ENCODE results near the gene HOTAIR. TPM values are rescaled to one million over a fixed set of nuclear protein-coding genes. Genes with fewer than 3 reads are reported as not detected.

The HOTAIR gene
- 1 to 10 TPM; 1.3 to 2.9 (median 2.6) TPM for polyA plus RNA-seq (ENCODE audit: insufficient read length in 4 of 4)

DNA sequence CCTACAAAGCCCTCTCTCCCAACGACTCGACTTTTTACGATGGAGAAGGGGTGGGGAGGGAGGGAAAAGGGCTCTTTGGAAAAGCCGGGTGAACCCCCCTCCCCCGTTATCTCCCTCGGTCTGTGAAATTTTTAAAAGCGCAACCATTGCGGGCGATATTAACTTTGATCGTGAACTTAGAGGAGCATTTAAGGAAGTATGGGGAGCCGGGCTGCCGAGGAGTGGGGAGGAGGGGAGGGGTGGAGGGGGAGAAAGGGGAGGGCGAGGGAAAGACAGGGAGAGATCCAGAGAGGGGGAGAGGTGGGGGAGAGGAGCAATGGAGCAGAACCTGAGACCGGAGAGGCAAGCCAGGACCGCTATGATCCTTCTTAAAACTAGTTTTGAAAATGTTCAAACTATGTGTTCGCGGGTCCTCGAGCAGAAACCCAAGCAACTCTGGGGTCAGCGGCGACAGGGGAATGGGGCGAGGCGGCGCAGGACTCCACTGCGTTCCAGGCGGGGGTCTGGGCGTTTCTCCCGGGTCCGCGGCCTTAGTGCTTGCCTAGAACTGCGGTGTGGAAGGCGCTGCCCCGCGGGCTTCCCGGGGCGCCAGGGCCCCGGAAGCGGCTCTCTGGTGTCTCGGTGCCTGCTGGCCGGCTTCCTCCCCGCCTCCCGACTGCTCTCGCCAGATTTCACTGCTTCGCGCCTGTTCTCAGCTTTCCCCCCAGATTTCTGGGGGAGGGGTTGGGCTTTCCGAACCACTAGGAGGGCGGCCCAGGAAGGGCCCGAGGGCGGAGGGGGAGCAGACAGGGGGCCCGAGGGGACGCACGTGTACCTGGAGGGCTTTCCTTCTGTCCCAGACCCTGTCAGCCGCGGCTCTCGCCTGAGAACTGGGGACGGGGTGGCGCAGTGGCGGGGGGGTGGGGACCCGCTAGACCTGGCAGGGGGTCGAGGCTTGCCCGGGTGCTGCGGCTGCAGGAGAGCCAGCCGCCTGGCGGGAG, at the start of gene HOTAIR:
TSS of gene HOTAIR (minus strand) at position 871 of the 980 bp plus-strand sequence.
- DNase-seq (ENCODE audit: low read depth in 4 of 4, low spot score in 3 of 4), result no peak

DNA sequence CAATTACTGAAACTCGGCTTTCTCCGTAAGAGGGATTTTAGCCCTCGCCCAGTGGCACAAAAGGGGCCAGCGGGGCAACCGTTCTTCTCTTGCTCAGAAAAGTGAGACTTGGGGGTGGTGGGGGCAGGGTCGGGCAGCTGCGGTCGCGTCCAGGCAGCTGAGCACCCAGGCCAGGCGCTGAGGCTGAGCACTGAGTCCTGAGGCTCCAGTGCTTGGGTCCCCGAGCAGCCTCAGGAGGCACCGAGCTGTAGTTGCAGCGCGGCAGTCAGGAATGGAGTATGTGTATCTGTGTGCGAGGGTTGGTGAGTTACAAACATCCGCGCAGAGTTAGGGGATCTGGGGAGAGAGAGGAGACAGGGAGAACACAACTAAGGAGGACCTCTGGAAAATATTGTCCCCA, 49.4 kb upstream of the HOTAIR start:
- DNase-seq (ENCODE audit: low read depth in 4 of 4, low spot score in 3 of 4), result no peak

DNA sequence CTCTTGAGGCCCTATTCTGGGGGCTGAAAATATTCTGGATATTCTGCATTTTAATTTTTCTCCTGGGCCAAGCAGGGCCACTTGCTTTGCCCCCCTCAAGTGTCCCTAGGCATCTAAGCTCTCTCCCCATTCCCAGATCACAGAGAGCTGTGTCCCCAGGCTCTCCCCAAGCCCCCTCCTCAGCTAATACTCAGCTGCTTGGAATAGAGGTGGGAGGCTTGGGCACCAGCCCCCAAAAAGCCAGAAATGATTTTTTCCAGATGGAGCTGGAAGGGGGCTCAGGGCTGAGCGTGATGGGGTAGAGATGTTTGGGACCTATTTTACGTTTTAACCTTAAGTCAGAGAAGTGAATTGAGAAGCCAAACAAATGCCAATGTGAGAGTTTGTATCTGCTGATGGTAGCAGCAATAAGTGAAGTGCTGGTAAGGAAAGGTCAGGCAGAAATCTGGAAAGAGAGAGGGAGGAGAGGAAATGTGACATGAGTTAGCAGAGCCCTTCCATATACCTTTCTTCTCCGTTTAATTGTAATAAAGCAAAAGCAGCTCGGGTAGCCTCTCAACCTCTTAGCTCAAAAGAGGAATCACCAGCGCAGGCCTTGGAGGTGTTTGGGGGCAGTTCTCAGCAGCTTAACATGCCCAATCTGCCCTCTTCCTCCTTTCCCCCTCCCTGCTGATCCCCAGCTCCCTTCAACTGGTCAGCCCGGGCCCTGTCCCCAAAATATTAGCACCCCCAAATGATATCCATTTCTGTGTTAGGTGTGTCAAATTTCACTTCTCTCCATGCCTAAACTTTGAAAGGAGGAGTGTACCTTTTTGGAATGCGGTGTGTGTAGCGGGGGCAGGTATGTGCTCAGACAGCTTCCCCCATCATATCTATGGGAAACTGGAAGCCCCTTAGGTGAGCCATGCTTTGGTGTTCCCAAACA, 48.5 kb upstream of the HOTAIR start:
- no peak for DNase-seq (ENCODE audit: low read depth in 4 of 4, low spot score in 3 of 4)

DNA sequence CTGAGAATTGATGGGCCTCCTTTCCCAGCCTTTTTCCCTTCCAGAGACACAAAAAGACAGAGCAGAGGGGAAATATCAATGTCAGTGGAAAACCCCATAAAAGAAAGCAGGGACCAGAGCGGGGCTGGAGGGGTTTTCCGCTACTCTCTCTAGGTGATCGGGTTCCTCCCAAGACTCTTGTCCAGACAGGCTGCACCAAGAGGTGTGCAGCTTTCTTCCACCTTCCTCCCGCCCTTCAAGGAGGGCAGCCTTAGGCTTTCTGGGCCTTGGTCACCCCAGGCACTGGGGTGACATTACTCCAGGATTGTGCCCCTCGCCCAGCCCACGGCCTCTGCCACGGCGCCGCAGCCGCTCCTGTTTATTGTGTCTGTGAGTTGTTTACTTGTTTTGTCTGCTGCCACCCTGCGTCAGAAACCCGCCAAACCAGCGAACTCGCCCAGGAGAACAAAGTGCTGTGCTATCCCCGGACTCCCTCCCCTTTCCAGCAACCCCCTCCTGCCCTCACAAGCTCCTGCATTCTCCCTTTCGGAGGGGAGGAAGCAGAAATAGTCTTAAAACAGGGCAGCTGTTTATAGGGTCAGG, 46.8 kb upstream of the HOTAIR start:
- no peak for DNase-seq (ENCODE audit: low read depth in 4 of 4, low spot score in 3 of 4)

DNA sequence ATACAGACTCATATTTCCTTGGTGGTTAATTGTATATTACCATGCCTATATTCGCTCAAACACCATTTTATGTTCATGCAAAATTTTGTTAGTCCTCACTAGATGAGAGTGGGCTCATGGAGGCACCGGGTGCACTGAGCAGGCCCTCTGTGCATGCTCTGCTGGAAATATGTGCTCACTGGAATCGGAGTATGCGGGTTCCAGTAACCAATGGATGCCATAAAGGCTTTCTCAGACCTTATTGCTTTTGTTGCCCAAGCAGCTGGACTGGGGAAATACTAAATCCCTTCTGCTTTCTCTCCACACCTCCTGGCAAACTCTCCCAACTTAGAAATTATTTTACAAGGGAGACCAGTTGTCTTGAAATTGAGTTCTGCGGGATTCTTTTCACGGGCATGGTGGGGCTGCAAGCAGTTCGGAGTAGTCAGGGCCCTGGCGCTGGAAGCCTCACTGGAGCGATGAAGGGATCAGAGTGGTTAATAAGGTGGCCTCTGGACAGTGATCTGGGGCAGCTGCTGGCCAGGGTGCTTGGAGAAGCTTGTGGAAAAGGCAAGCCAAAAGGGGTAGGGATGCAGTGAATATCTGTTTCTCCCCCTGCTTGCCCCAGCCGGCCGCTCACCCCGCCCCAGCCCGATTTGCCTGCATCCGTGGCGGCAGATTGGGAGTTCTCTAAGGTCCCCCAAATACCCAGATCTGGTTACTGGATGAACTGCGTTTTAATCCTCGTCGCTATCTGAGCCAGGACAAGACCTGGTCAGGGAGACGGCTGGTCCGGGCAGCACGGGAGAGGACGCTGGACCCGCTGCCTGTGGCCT, 46.0 kb upstream of the HOTAIR start:
- no peak for DNase-seq (ENCODE audit: low read depth in 4 of 4, low spot score in 3 of 4)

DNA sequence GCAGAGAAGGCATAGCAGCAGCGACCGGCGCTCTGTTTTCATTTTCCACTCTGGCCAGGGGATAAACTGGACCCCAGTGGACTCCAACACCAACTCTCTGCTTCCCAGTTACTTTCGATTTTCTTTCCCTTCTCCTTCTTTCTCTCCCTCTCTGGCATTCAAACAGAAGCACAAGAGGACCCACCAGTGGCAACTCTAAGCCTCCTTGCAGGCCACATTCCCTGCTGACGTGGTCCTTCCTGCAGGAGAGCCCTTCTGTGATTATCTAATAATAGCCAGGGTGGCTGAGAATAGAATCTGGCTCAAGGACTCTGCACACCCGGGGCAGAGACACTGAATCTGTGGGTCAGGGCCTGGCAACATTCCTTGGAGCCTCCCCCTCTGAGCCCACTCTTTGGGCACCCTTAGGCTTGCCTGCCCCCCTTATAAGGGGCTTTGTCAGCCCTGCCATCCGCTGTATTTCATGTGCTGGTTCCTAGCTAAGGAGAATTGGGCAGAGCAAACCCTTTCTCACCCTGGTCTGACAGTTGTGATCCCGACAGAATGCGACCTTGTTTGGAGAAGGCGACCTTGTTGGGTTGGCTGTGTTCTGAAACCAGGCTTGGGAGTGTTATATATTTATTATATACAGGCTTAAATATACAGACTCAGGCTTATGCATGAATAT, 45.3 kb upstream of the HOTAIR start:
- DNase-seq (ENCODE audit: low read depth in 4 of 4, low spot score in 3 of 4), result no peak

DNA sequence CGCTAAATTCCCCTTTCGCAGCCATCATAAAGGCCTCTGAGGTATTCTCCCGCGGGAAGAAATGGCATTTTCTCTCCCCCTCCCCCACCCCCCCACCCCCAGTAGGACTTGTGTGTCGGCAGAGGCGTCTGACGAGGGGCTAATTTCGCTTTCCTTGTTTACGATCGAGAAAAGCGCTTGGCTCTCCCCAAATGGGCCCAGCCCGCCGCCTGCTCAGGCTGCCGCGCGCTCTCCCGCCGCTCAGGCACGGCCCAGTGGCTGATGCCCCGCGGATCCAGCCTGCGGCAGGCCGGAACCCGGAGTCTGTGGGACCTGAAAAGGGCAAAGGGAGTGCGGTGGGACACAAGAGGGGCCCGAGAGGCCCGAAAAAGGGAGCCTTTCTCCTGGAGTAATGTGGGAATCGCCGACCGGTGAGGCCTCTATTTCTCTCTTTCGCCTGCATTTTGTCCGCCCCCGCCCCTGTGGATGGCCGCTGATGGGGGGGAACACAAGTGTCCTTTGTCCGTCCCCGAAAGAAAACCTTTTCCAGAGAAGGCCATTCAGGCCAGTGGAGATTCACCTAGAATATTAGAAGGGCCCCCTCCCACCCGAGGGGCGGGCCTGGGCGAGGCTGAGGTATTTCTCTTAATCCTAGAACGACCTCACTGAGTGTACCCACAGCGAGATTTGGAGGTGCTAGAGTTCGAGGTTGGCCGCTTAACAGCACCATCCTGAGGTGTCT, 44.5 kb upstream of the HOTAIR start:
- no peak for DNase-seq (ENCODE audit: low read depth in 4 of 4, low spot score in 3 of 4)

DNA sequence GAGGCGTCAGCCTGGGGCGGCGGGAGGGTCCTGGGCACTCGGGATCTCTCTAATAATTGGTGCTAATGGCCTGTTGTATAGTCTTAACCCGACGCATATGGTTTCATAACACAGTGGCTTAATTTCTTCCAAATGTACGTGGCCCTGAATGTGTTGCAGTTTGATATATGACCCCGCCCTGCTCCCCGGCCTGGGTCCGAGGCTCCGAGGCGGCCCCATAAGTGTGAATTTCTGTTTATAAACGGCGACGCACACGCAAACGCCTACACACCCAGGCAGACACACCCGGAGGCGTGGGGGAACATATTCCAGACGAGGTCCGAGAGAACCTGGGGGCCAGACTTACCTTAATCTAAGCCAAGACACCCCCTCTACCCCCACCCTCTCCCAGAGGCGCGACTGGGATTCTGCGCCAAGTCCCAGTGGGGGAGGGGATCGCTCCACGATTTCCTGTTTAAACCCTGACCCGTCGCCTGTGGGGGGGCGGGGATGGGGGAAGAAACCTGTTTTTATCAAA, 43.8 kb upstream of the HOTAIR start:
- no peak for DNase-seq (ENCODE audit: low read depth in 4 of 4, low spot score in 3 of 4)

DNA sequence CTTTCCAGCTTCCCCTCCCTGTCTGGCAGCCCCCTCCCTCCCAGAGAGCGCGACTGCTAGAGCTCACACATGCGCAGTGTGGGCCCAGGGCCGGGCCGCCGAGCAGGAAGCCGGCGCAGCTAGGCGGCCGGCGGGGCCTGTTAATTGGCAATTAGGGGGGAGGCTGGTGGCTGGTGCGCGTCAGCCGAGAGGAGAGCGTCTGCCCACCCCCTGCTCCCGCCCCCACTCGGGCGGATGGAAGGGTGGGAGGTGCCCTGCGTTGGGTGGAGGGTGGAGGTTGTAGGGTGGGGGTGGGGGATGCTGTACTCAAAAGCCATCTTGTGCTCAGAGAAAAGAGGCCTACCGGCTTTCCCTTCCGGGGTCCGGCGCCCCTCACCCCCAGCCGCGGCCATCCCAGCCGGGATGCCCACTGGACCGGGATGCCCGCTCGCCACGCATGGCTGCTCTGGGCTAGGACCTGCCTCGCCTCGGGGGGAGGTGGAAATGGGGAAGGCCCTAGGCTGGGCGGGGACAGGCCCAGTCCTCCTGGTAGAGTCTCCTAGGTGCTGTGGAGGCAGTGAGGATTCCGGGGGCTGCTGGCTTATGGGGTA, 43.2 kb upstream of the HOTAIR start:
- DNase-seq (ENCODE audit: low read depth in 4 of 4, low spot score in 3 of 4), result peak in 1 of 4 donors; percentile 79

DNA sequence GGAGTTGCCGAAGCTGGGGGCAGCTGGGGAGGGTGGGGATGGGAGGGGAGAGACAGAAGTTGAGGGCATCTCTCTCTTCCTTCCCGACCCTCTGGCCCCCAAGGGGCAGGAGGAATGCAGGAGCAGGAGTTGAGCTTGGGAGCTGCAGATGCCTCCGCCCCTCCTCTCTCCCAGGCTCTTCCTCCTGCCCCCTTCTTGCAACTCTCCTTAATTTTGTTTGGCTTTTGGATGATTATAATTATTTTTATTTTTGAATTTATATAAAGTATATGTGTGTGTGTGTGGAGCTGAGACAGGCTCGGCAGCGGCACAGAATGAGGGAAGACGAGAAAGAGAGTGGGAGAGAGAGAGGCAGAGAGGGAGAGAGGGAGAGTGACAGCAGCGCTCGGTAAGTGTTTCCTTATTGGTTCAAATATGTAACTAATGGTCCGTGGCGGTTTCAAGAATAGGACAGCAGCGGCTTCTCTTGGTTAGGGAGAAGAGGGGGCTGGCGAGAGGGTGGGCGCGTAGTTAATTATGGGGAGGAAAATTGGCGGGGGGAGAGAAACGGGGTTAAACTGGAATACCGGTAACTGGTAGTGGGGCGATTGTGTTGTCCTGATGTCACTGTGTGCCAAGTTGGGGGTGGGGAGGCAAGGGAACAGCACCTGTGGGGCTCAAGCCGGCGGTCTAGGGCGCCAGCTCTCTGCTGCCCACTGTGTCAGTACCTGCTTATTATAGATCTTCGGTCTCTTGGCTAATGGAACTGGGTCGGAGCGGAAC, 42.5 kb upstream of the HOTAIR start:
- no peak for DNase-seq (ENCODE audit: low read depth in 4 of 4, low spot score in 3 of 4)

DNA sequence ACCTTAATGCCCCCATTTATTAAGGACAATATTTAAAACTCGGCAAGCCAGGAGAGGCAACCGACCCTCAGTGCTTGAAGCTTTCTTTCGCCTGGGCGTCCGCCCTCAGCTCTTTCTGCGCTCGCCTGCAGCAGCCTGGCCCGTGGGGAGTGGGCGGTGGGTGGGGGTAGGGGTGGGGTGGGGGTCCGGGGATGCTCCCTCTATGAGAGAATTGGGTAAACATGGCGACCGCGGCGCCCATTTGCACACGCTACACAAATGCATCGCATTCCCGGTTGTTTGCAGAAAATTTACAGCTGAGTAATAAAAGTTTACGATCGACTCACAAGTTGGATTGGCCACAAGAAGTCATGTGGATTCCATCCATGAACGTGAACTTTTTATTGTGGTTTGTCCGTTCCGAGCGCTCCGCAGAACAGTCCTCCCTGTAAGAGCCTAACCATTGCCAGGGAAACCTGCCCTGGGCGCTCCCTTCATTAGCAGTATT, 41.8 kb upstream of the HOTAIR start:
- peak in 1 of 4 donors; percentile 91 for DNase-seq (ENCODE audit: low read depth in 4 of 4, low spot score in 3 of 4)

DNA sequence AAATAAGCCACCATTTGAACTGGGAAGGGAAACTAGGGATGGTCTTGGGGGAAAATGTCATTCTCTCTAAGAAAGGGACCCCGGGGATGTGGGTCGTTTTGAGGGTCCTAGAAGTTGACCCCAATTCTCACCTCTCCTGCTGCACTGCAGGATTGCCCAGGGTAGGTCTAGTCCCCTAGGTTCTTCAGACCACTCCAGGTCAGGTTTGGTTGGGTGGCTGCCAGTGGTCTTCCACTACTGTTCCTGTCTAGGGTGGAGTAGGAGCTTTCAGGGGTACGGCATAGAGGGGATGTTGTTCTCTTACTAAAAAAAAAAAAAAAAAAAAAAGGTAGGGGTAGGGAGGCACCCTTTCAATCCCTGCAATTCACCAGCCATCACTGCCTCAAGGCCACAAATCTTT, 41.3 kb upstream of the HOTAIR start:
- no peak for DNase-seq (ENCODE audit: low read depth in 4 of 4, low spot score in 3 of 4)

DNA sequence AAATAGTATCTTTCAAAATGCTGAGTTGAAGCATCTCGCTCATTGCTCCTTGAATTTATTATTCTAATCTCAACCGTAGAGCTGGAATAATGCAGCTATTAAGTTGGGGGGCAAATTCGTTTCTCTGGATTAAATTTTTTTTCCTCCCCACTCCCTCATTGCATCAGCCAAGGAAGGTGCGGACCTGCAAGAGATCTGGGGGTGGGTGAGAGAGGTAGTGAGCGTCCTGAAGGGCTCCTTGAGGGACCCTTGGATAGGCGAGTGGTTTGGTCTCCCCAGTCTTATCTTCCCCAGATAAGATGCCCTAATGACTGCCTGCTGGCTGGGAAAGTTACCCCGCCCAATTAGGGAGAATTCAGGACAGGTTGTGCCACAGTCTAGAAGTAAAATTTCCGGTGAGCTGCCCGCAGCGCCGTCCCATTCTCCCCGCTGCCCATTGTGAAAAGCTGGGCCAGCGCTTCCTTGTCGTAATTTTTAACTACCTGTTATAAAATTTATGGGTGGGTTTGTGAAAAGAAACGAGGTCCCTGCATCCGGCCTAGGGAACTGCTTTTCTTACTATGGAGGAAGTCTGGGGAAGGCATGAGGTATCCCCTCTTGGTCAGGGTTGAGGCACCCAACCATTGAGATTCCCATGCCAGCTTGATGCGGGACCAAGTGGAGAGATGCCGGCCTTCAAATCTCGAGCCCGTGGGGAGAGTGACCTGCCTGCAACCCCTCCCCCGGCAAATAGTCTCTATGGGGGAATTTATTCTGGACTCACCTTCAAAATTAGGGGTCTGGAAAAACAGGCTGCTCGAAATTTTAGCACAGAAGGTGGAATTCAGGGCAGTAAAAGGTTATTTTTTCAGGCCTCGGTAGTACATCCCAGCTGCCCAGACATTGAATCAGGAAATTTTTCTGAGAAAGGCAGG, 40.5 kb upstream of the HOTAIR start:
- no peak for DNase-seq (ENCODE audit: low read depth in 4 of 4, low spot score in 3 of 4)

DNA sequence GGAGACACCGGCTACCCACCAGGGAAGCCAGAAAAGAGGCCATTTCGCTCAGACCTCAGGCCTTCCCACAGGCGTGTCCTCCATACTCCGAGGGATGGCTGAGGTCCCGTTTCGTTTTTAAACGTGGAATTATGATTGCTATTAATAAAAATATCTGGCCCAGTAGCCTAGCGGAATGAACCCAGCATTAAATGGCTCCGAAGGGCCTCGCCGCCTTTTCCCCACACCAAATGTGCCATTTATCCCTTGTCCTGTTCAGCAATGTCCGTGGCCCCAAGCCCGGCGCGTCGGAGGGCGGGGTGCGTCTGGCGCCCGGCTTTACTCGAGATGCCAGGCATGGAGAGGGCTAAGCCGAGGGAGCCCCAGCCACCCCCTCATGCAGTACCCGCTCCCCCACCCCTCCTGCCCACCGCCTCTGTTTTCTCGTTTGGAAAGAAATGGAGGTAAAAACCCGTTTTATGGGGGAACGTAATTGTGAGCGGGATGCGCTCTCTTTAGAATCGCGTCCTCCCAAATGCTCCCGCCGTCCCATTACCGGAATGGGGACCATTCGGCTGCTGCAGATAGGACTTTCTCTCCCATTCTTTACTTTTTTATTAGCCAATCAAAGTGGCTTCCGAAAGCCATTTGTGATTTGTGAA, 39.7 kb upstream of the HOTAIR start:
- DNase-seq (ENCODE audit: low read depth in 4 of 4, low spot score in 3 of 4), result no peak

DNA sequence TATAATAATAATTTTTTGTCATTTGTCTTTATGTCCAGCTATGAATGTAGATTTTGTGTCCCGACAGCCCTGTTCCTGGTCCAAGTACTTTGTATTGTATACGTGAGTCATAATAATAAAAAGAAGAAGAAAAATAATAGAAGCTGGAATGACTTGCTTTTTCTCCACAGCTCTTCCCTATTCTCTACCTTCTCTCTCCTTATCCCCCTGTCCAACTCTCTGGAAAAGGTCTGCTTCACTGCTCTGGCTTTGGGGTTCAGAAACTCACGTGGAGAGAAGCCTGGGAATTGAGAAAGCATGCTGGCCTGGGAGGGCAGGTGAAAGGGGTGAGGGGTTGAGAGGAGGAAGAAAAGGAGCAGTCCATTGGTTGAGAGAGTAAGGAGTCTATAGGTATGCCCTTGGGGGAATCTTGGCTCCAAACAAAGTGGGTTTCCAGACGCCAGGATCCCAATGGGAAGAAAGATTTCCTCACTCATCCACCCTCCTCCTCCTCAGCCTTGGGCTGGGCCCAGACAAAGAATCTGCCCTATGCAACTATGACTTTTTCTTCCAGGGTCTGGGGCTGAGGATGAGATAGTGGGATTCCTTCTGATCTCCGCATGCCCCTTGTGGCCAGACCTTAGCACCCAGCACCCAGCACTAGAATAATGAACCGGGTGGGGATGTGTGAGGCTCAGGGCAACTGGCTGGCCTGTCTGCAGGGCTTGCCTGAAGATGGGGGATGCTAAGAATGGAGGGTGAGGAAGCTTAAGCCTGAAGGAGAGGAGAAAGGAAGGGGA, 38.1 kb upstream of the HOTAIR start:
- no peak for DNase-seq (ENCODE audit: low read depth in 4 of 4, low spot score in 3 of 4)
